A673 (cell line): ENCODE results near the gene DHX34. TPM values are rescaled to one million over a fixed set of nuclear protein-coding genes. Genes with fewer than 3 reads are reported as not detected.
"Not testable (repeated sequence)": the region's sequence is repeated elsewhere in the genome, so short reads cannot be mapped to it uniquely, and the experiment has no call there.

Experiments used
- BruUV-seq: library from RNA; stranded (reverse); fragments of 400-500 nt; replicated peaks from 2 replicates; lab custom pipeline; 2021; lab: Mats Ljungman, UMichigan
- CTCF ChIA-PET: fragments of 300-600 bp; sonication (Branson Sonifier 250); formaldehyde crosslinking; loops from one replicate; lab custom pipeline; 2022; ENCODE audit warnings: antibody characterized with exemption; lab: Charles Lee
- POLR2A ChIA-PET: fragments of 300-600 bp; sonication (Branson Sonifier 250); formaldehyde crosslinking; loops from one replicate; lab custom pipeline; 2022; ENCODE audit warnings: antibody characterized with exemption; ENCODE audit not compliant: low non-redundant PET; lab: Charles Lee
- DNase-seq: peaks from one replicate; pipeline ENCODE4 v3.0.0-alpha.2; 2015; ENCODE audit warnings: low spot score
- H3K27ac ChIP-seq: fragments of 200-600 bp; sonication (generic); 2 replicates; pipeline ENCODE4 v1.5.1; 2016; ENCODE audit warnings: mixed run types, low read depth, mild to moderate bottlenecking, mixed read lengths, antibody characterized with exemption, low read length; ENCODE audit not compliant: poor library complexity, severe bottlenecking
- H3K27me3 ChIP-seq: fragments of 200-600 bp; sonication (generic); replicated peaks from 2 replicates; pipeline ENCODE4 v1.6.1; 2017; ENCODE audit warnings: mixed run types, low read depth, mild to moderate bottlenecking, mixed read lengths, antibody characterized with exemption, low read length; ENCODE audit not compliant: insufficient read depth, poor library complexity
- H3K36me3 ChIP-seq: fragments of 200-600 bp; sonication (generic); 2 replicates; pipeline ENCODE4 v1.6.1; 2016; ENCODE audit warnings: mixed run types, mild to moderate bottlenecking, mixed read lengths, antibody characterized with exemption, low read length; ENCODE audit not compliant: insufficient read depth, poor library complexity, severe bottlenecking
- H3K4me1 ChIP-seq: fragments of 200-600 bp; sonication (generic); 2 replicates; pipeline ENCODE4 v1.6.1; 2017; ENCODE audit warnings: mixed run types, mild to moderate bottlenecking, mixed read lengths, antibody characterized with exemption, low read length; ENCODE audit not compliant: insufficient read depth, poor library complexity, severe bottlenecking
- H3K4me3 ChIP-seq: fragments of 200-600 bp; sonication (generic); 2 replicates; pipeline ENCODE4 v1.5.1; 2016; ENCODE audit warnings: low read depth, mixed run types, mild to moderate bottlenecking, mixed read lengths, low read length; ENCODE audit not compliant: poor library complexity, severe bottlenecking
- H3K9me3 ChIP-seq: fragments of 200-600 bp; sonication (generic); 2 replicates; pipeline ENCODE4 v1.6.1; 2016; ENCODE audit warnings: mixed run types, low read depth, mild to moderate bottlenecking, mixed read lengths, antibody characterized with exemption, low read length; ENCODE audit not compliant: poor library complexity, severe bottlenecking
- CTCF ChIP-seq: fragments of 300-800, 200-600 bp; sonication (generic); conservative IDR thresholded peaks from 2 replicates; pipeline ENCODE4 v1.5.1; 2017; ENCODE audit warnings: low read depth, mild to moderate bottlenecking, antibody characterized with exemption, low read length, moderate library complexity, mixed read lengths
- EZH2 ChIP-seq: fragments of 200-600 bp; sonication (generic); IDR thresholded peaks from 2 replicates; pipeline ENCODE4 v1.6.1; 2017; ENCODE audit warnings: borderline replicate concordance, low read depth, mild to moderate bottlenecking, mixed read lengths, antibody characterized with exemption, low read length; ENCODE audit not compliant: poor library complexity, severe bottlenecking
- intact Hi-C: fragments of 100-400 bp; cut with micrococcal nuclease; formaldehyde crosslinking; loops from one replicate; pipeline ENCODE4 v1.10.0; 2022; ENCODE audit not compliant: unreplicated experiment
- total RNA-seq: library from RNA; stranded (reverse); gene quantifications from 2 replicates; pipeline ENCODE4 v1.2.3, GENCODE V29; 2021

DHX34 gene
- total RNA-seq, 1 experiment from 2014 or later, result 29.6 TPM

GRCh38 chr19:47343194-47343802 lies 5.8 kb upstream of the DHX34 start:
- Histone ChIP-seq H3K4me3 (no peak overlapping the region), H3K27me3 (no peaks in the 10 kb centered on the region), H3K9me3 (no peaks in the 10 kb centered on the region), H3K36me3 (no peaks in the 10 kb centered on the region), H3K4me1 (no peaks in the 10 kb centered on the region), H3K27ac (no peak overlapping the region)
- ChIA-PET CTCF (no interaction called here), POLR2A (no interaction called here)
- intact Hi-C loops, result no loop called here
- DNase-seq, result no peak
- TF ChIP-seq EZH2, result no peak
- TF ChIP-seq CTCF, result no peak
- BruUV-seq, result no TSS peak

- no peaks in the 10 kb centered on the region for H3K27me3 ChIP-seq
- intact Hi-C loops, result no loop called here
- H3K27ac ChIP-seq, result no peak overlapping the region
- ChIA-PET POLR2A (no interaction called here), CTCF (no interaction called here)
- H3K9me3 ChIP-seq, result no peaks in the 10 kb centered on the region
- H3K36me3 ChIP-seq, result no peaks in the 10 kb centered on the region
- no peak for DNase-seq
- BruUV-seq, result no TSS peak
- no peak overlapping the region for H3K4me3 ChIP-seq
- H3K4me1 ChIP-seq, result peaks cover 4% of the 10 kb centered on the region
- no peak for TF ChIP-seq CTCF
- TF ChIP-seq EZH2, result no peak
Measured at GRCh38 chr19:47344425-47344824, 4.7 kb upstream of the DHX34 start.

GRCh38 chr19:47346024-47346423 lies 3.1 kb upstream of the DHX34 start:
- CTCF ChIA-PET, intact Hi-C loops: not testable (repeated sequence)

GRCh38 chr19:47350630-47351029 lies 1.5 kb downstream of the DHX34 start:
- H3K36me3 ChIP-seq, result peaks cover 31% of the 10 kb centered on the region
- no peak overlapping the region for H3K4me3 ChIP-seq
- TF ChIP-seq CTCF (no peak), EZH2 (no peak)
- no peaks in the 10 kb centered on the region for H3K27me3 ChIP-seq
- DNase-seq, result no peak
- ChIA-PET POLR2A (no interaction called here), CTCF (no interaction called here)
- peaks cover 8% of the 10 kb centered on the region for H3K4me1 ChIP-seq
- intact Hi-C loops, result no loop called here
- no TSS peak for BruUV-seq
- no peaks in the 10 kb centered on the region for H3K9me3 ChIP-seq
- no peak overlapping the region for H3K27ac ChIP-seq

More at GRCh38 chr19:47346024-47346423, 3.1 kb upstream of the DHX34 start:
- DNase-seq, H3K27me3 ChIP-seq, H3K36me3 ChIP-seq, H3K4me3 ChIP-seq, H3K27ac ChIP-seq, POLR2A ChIA-PET, BruUV-seq, H3K9me3 ChIP-seq, H3K4me1 ChIP-seq: not testable (repeated sequence)
